ENCODE data around the gene TRPM8.
A peak's percentile ranks its signal among the peaks of the same experiment; 100 is the strongest.

TRPM8 gene

DNA sequence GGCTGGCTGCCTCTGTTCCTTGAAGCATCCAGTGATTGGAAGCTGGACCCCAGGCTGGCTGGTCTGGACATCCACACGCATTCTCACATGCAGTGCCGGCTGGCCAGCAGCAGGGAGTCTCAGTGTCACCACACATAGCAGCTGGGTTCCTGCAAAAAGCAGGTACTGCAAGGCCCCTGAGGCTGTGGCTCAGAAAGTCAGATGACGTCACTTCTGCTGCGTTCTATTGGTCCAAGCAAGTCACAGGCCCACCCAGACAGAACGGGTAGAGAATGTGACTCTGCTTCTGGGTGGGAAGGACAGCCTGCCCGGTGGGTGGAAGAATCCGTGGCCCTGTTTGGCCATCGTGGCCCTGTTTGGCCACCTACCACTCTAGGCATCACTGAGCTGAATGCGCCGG, 82.0 kb downstream of the TRPM8 start:
- POLR2A ChIA-PET, result no interaction called here

DNA sequence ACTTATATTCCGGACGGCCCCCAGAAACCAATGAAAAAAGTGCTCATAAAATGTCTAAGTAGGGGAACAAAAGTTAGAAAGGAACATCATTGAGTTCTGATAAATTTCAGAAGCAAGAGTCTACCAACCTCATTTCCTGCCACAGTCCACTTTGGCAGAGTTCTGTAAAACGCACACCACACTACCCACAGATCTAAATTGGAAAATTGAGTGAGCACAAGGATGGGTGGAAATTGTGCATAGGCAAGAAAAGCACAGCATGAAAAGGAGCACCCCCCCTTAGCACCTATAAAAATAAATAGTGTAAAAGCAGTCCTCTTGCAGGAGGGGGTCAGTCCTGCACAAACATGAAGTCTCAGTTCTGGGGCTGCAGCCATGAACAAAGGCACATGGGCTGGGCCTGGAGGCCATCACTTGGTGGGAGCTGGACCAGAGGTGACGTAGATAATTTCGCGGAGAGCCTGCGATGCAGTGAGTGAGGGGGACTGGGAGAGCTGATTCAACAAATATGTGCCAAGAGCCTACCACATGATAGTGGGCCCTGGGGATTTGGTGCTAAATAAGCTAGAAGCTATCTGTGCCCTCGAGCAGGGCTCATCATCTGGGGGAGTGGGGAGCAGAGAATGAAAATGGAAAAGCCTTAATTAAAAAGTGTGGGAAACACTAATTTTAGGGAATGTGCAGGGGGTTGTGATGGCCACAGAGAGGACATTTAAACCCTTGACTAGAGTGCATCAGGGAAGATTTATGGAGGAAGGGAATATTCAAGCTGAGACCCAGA, 84.4 kb downstream of the TRPM8 start:
- Histone ChIP-seq H3K4me3 (ENCODE audit: control insufficient read depth in 1 of 7, extremely low read depth in 1 of 7, insufficient read depth in 4 of 7, low read depth in 2 of 7, low read length in 6 of 7) (no peak overlapping the region), H3K27me3 (replicated peaks in 2 of 5; ENCODE audit: control insufficient read depth in 4 of 5, insufficient read depth in 5 of 5, low read length in 4 of 5) (peaks cover 3 to 27% (median 8%) of the 10 kb centered on the region in 5 experiments), H3K27ac (ENCODE audit: insufficient read depth in 1 of 2, low read depth in 1 of 2, low read length in 2 of 2, poor library complexity in 1 of 2, severe bottlenecking in 2 of 2) (no peak overlapping the region), H3K36me3 (ENCODE audit: control insufficient read depth in 4 of 4, insufficient read depth in 4 of 4, low read length in 3 of 4) (no peaks in the 10 kb centered on the region), H3K9me3 (ENCODE audit: control extremely low read depth in 1 of 5, control insufficient read depth in 4 of 5, insufficient read depth in 2 of 5, low read depth in 1 of 5, low read length in 4 of 5) (no peaks in the 10 kb centered on the region), H3K4me1 (ENCODE audit: control extremely low read depth in 1 of 4, control insufficient read depth in 4 of 4, insufficient read depth in 4 of 4, low read length in 3 of 4) (no peaks in the 10 kb centered on the region)
- peak in 1 of 3 donors; percentile 14 for DNase-seq
- ChIA-PET CTCF (no interaction called here), POLR2A (no interaction called here)
- 87% methylated on average over 5 of the region's 8 CpGs for WGBS (ENCODE audit: insufficient coverage)

More for the DNA sequence above, 82.0 kb downstream of the TRPM8 start:
- Histone ChIP-seq H3K9me3 (ENCODE audit: control extremely low read depth in 1 of 5, control insufficient read depth in 4 of 5, insufficient read depth in 2 of 5, low read depth in 1 of 5, low read length in 4 of 5) (no peaks in the 10 kb centered on the region), H3K4me3 (ENCODE audit: control insufficient read depth in 1 of 7, extremely low read depth in 1 of 7, insufficient read depth in 4 of 7, low read depth in 2 of 7, low read length in 6 of 7) (no peak overlapping the region), H3K4me1 (ENCODE audit: control extremely low read depth in 1 of 4, control insufficient read depth in 4 of 4, insufficient read depth in 4 of 4, low read length in 3 of 4) (no peaks in the 10 kb centered on the region), H3K27ac (ENCODE audit: insufficient read depth in 1 of 2, low read depth in 1 of 2, low read length in 2 of 2, poor library complexity in 1 of 2, severe bottlenecking in 2 of 2) (no peak overlapping the region), H3K36me3 (ENCODE audit: control insufficient read depth in 4 of 4, insufficient read depth in 4 of 4, low read length in 3 of 4) (no peaks in the 10 kb centered on the region), H3K27me3 (replicated peaks in 2 of 5; ENCODE audit: control insufficient read depth in 4 of 5, insufficient read depth in 5 of 5, low read length in 4 of 5) (peaks cover 3 to 22% (median 6%) of the 10 kb centered on the region in 5 experiments)
- no peak for DNase-seq
- WGBS (ENCODE audit: insufficient coverage), result 83% methylated on average over 6 of the region's 10 CpGs
- CTCF ChIA-PET, result no interaction called here

DNA sequence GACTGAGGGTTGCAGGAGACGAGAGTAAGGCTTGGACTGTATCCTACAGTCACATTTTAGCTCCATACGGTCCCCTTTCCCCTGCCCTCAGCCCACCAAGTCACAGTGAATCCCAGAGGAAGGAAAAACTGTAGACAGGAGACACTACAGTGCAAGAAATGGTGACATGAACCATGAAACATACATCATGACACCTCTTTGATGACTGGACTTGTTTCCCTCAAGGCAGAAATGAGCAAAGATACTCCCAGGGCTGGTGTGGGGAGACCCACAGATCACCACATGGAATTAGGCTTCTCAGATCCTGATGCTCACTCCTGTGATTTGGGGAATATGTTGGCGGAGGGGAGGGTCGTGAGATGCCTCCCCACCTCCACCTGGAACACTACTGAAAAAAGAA, 85.1 kb downstream of the TRPM8 start:
- ChIA-PET CTCF (no interaction called here), POLR2A (no interaction called here)
- Histone ChIP-seq H3K27ac (ENCODE audit: insufficient read depth in 1 of 2, low read depth in 1 of 2, low read length in 2 of 2, poor library complexity in 1 of 2, severe bottlenecking in 2 of 2) (no peak overlapping the region), H3K27me3 (replicated peaks in 2 of 5; ENCODE audit: control insufficient read depth in 4 of 5, insufficient read depth in 5 of 5, low read length in 4 of 5) (peaks cover 3 to 32% (median 8%) of the 10 kb centered on the region in 5 experiments), H3K4me3 (ENCODE audit: control insufficient read depth in 1 of 7, extremely low read depth in 1 of 7, insufficient read depth in 4 of 7, low read depth in 2 of 7, low read length in 6 of 7) (no peak overlapping the region), H3K36me3 (ENCODE audit: control insufficient read depth in 4 of 4, insufficient read depth in 4 of 4, low read length in 3 of 4) (no peaks in the 10 kb centered on the region), H3K4me1 (ENCODE audit: control extremely low read depth in 1 of 4, control insufficient read depth in 4 of 4, insufficient read depth in 4 of 4, low read length in 3 of 4) (no peaks in the 10 kb centered on the region), H3K9me3 (ENCODE audit: control extremely low read depth in 1 of 5, control insufficient read depth in 4 of 5, insufficient read depth in 2 of 5, low read depth in 1 of 5, low read length in 4 of 5) (no peaks in the 10 kb centered on the region)
- no peak for DNase-seq
- 96% methylated on average over 4 of the region's 4 CpGs for WGBS (ENCODE audit: insufficient coverage)

DNA sequence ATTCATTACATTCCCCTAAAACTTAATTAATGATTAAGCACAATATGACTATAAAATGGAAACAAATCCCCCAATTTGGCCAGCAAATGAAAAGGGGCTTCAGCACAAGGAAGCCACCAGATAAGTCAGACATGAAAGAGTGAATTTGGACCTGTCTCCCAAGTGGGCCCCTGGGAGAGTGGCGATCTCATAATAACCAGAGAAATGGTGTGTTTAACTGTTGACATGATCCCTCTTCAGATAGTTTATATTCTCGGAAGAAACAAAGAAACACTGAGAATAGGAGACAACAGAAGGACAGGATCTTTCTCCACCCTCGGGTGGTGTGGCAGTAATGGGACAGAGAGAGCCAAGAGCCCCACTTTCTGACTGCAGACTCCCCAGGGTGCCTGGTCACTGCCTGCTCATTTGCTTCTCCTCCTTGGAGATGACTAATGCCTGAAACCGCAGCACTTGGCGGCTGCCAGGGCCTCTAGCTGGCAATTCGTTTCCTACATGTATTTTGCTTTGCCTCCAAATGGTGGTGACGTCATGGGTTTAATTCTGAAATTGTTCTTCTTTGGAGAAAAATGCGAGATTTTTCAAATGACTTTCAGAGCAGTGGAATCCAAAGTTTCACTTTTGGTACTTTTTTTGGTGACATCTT, 86.9 kb downstream of the TRPM8 start:
- ChIA-PET CTCF (no interaction called here), POLR2A (no interaction called here)
- no peaks in the 10 kb centered on the region for H3K9me3 ChIP-seq (ENCODE audit: control extremely low read depth in 1 of 5, control insufficient read depth in 4 of 5, insufficient read depth in 2 of 5, low read depth in 1 of 5, low read length in 4 of 5)
- H3K27me3 ChIP-seq (replicated peaks in 2 of 5; ENCODE audit: control insufficient read depth in 4 of 5, insufficient read depth in 5 of 5, low read length in 4 of 5), result peaks cover 3 to 29% (median 8%) of the 10 kb centered on the region in 5 experiments
- no peaks in the 10 kb centered on the region for H3K36me3 ChIP-seq (ENCODE audit: control insufficient read depth in 4 of 4, insufficient read depth in 4 of 4, low read length in 3 of 4)
- no peaks in the 10 kb centered on the region for H3K4me1 ChIP-seq (ENCODE audit: control extremely low read depth in 1 of 4, control insufficient read depth in 4 of 4, insufficient read depth in 4 of 4, low read length in 3 of 4)
- no peak overlapping the region for H3K4me3 ChIP-seq (ENCODE audit: control insufficient read depth in 1 of 7, extremely low read depth in 1 of 7, insufficient read depth in 4 of 7, low read depth in 2 of 7, low read length in 6 of 7)
- peak in 2 of 3 donors; percentile 33 to 49 for DNase-seq
- 44% methylated on average over 7 of the region's 8 CpGs for WGBS (ENCODE audit: insufficient coverage)
- H3K27ac ChIP-seq (ENCODE audit: insufficient read depth in 1 of 2, low read depth in 1 of 2, low read length in 2 of 2, poor library complexity in 1 of 2, severe bottlenecking in 2 of 2), result no peak overlapping the region

DNA sequence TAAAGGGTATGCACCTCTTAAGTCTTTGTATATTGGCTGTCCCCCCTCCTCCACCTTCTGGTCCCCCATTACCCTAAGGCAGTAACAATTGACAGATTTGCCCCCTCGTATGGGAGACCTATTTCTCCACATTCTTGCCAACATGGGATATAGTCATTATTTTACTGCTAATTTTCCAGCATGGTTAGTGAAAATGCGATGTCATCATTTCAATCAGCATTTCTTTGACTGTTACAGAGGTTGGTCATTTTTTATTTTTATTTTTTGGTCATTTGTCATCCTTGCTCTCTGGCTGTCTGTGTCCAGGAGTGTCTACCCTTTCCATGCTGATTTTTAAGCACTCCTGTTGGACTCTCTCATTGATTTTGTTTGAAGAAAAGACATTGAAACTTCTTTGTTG, 88.0 kb downstream of the TRPM8 start:
- CTCF ChIA-PET, result no interaction called here
- WGBS (ENCODE audit: insufficient coverage), result no CpG with 5 or more reads among the region's 2 CpGs
- POLR2A ChIA-PET, result no interaction called here

DNA sequence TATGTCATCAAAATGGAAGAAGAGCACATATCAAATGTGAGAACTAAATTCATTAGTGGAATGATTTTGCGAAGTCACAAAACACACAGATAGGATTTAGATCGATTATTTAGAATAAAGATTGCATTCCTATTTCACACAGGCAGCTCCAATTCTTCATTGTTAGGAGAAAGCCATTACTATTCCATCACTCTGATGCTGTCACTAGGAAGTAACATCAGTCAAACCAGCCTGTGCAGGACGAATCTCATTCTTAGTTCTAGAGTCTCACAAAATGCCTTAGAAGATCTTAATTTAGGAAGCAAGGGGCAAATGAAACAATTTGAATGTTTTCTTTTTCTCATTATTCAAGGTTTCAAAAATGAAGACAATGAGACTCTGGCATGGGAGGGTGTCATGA, 89.3 kb downstream of the TRPM8 start:
- H3K4me1 ChIP-seq (ENCODE audit: control extremely low read depth in 1 of 4, control insufficient read depth in 4 of 4, insufficient read depth in 4 of 4, low read length in 3 of 4), result no peaks in the 10 kb centered on the region
- no peak overlapping the region for H3K4me3 ChIP-seq (ENCODE audit: control insufficient read depth in 1 of 7, extremely low read depth in 1 of 7, insufficient read depth in 4 of 7, low read depth in 2 of 7, low read length in 6 of 7)
- no peaks in the 10 kb centered on the region for H3K36me3 ChIP-seq (ENCODE audit: control insufficient read depth in 4 of 4, insufficient read depth in 4 of 4, low read length in 3 of 4)
- POLR2A ChIA-PET, result no interaction called here
- H3K27me3 ChIP-seq (replicated peaks in 2 of 5; ENCODE audit: control insufficient read depth in 4 of 5, insufficient read depth in 5 of 5, low read length in 4 of 5), result peaks cover 3 to 33% (median 6%) of the 10 kb centered on the region in 5 experiments
- H3K27ac ChIP-seq (ENCODE audit: insufficient read depth in 1 of 2, low read depth in 1 of 2, low read length in 2 of 2, poor library complexity in 1 of 2, severe bottlenecking in 2 of 2), result no peak overlapping the region
- CTCF ChIA-PET, result no interaction called here
- no peak for DNase-seq
- peaks cover 0 to 4% (median 2%) of the 10 kb centered on the region in 5 experiments for H3K9me3 ChIP-seq (ENCODE audit: control extremely low read depth in 1 of 5, control insufficient read depth in 4 of 5, insufficient read depth in 2 of 5, low read depth in 1 of 5, low read length in 4 of 5)
- WGBS (ENCODE audit: insufficient coverage), result no CpG with 5 or more reads among the region's 3 CpGs

More for the DNA sequence above, 88.0 kb downstream of the TRPM8 start:
- Histone ChIP-seq H3K36me3 (ENCODE audit: control insufficient read depth in 4 of 4, insufficient read depth in 4 of 4, low read length in 3 of 4) (no peaks in the 10 kb centered on the region), H3K9me3 (ENCODE audit: control extremely low read depth in 1 of 5, control insufficient read depth in 4 of 5, insufficient read depth in 2 of 5, low read depth in 1 of 5, low read length in 4 of 5) (no peaks in the 10 kb centered on the region), H3K27me3 (replicated peaks in 2 of 5; ENCODE audit: control insufficient read depth in 4 of 5, insufficient read depth in 5 of 5, low read length in 4 of 5) (peaks cover 3 to 33% (median 8%) of the 10 kb centered on the region in 5 experiments), H3K4me3 (ENCODE audit: control insufficient read depth in 1 of 7, extremely low read depth in 1 of 7, insufficient read depth in 4 of 7, low read depth in 2 of 7, low read length in 6 of 7) (no peak overlapping the region), H3K4me1 (ENCODE audit: control extremely low read depth in 1 of 4, control insufficient read depth in 4 of 4, insufficient read depth in 4 of 4, low read length in 3 of 4) (no peaks in the 10 kb centered on the region), H3K27ac (ENCODE audit: insufficient read depth in 1 of 2, low read depth in 1 of 2, low read length in 2 of 2, poor library complexity in 1 of 2, severe bottlenecking in 2 of 2) (no peak overlapping the region)
- DNase-seq, result no peak

DNA sequence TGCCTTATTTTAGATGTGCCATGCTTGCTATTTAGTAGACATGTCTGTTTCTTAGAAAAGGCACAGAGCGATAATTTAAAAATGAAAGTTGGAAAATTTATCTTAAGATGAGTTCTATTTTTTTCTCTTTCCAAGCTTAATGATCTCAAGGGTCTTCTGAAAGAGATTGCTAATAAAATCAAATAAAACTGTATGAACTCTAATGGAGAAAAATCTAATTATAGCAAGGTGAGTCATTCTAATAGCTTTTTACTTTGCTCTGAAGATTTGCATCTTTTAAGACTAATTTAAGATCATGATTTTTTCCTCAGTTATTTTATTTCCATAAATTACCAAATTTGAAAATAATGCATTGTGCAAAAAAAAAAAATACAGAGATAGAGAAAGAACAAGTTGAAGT, 97.3 kb downstream of the TRPM8 start:
- Histone ChIP-seq H3K4me1 (ENCODE audit: control extremely low read depth in 1 of 4, control insufficient read depth in 4 of 4, insufficient read depth in 4 of 4, low read length in 3 of 4) (no peaks in the 10 kb centered on the region), H3K27me3 (replicated peaks in 2 of 5; ENCODE audit: control insufficient read depth in 4 of 5, insufficient read depth in 5 of 5, low read length in 4 of 5) (peaks cover 5 to 23% (median 12%) of the 10 kb centered on the region in 5 experiments), H3K27ac (ENCODE audit: insufficient read depth in 1 of 2, low read depth in 1 of 2, low read length in 2 of 2, poor library complexity in 1 of 2, severe bottlenecking in 2 of 2) (no peak overlapping the region), H3K4me3 (ENCODE audit: control insufficient read depth in 1 of 7, extremely low read depth in 1 of 7, insufficient read depth in 4 of 7, low read depth in 2 of 7, low read length in 6 of 7) (no peak overlapping the region), H3K9me3 (ENCODE audit: control extremely low read depth in 1 of 5, control insufficient read depth in 4 of 5, insufficient read depth in 2 of 5, low read depth in 1 of 5, low read length in 4 of 5) (peaks cover 0 to 4% (median 2%) of the 10 kb centered on the region in 5 experiments), H3K36me3 (ENCODE audit: control insufficient read depth in 4 of 4, insufficient read depth in 4 of 4, low read length in 3 of 4) (no peaks in the 10 kb centered on the region)
- ChIA-PET POLR2A (no interaction called here), CTCF (no interaction called here)
- WGBS (ENCODE audit: insufficient coverage), result no CpG with 5 or more reads among the region's 1 CpG
- no peak for DNase-seq

All from common myeloid progenitor, CD34-positive (primary cell).